Fibroblast of gingiva (primary cell): ENCODE results near the gene C18orf32.
A peak's percentile ranks its signal among the peaks of the same experiment; 100 is the strongest.
"Not testable (repeated sequence)": the region's sequence is repeated elsewhere in the genome, so short reads cannot be mapped to it uniquely, and the experiment has no call there.

Experiments
- DNase-seq: peaks from one replicate; pipeline ENCODE4 v3.0.0-alpha.2; 2011; ENCODE audit warnings: low read depth

The C18orf32 gene

DNA sequence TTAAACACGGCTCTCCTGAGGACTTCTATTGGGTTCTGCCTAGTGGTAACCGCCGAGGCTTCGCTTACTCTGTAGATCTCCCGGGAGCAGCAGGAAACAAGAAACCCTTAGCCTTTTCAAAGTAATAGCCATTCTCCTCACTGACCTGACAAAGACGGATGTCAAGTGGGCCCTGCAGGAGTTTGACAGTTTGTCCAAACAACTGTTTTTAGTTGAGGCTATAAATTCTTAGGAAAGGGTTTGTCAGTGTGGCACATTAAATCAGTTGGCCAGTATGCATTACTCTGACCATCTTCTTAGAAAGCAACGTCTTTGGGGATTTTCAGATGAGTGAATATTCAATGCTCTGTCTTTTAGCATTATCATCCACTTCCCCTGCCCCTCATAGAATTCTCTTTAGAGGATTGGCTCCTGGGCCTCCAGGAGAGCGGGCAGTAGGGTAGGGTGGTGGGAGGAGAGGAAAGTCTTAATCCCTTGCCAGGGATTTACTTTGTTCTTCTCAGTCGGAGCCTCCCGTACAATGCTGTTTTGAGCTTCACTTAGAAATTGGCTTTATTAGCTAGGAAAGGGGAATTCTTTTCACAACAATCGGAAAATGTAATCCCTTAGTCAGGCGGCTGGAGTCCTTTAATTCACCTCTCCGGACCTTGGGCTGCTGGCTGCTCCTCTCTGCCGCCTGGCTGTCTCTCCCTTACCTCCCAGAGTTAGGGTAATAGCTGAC lies 13.3 kb upstream of the C18orf32 start:
- DNase-seq, result no peak

DNA sequence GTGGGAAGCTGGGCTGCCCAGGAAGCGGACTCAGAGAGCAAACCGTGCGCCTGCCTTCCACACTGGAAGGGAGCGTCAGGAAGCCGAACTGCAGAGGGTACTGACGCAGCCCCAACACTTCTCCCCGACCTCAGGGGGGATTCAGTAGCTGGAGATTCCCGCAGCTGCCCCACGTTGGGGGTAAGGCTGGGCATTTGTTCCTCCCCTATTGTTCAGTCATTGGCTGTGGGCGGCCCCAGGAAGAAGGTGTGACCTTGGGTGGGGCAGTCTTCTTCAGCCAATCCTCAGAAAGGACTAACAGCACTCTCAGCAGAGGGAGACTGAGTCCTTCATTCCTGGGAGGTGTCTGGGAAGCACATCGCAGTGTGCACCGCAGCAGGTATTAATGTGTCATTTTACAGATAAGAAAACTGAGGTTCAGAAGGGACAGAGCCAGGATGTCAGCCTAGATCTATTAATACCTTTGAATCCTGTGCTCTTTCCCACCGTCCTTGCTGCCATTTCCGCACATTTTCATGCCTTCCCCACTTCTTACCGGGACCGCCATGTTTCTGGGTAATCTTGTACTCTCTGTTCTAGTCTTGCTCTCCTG lies 12.1 kb upstream of the C18orf32 start:
- no peak for DNase-seq

DNA sequence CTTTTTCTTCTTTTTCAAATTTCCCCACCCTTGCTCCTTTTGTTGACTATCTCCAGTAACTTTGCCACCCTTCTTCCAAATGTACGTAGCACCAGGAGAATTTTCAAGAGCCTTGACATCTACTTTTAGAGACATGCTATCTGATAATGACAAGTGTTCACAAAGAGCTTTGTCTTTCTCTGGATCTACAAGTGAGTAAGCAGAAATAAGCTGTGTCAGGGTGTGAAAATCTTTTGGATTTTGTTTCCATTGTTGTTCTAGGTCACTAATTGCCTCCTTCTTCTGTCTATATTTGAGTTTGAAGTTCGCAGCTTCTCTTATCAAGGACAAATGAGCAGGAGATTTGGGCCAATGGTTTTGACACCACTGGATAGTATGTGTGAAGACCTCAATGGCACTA lies 8.4 kb upstream of the C18orf32 start:
- DNase-seq, result no peak

DNA sequence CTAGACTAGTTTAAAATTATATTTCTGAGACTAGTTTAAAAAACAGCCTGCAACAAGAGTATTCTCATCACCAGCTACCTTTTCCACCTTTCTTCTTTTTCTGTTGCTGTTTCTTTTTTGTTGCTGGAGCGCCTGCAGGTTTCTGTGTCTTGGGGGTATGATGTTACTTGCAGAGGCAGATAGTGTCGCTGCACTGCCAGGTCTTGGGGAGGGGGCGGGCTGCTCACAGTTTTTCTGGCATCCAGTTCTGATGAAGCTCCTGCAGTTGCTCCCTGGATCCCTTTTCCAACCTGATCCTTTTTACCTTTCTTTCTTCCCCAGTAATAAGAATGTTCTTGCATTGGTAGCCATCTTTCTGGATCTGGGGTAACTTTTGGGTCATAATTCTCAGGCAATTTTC lies 8.0 kb upstream of the C18orf32 start:
- no peak for DNase-seq

DNA sequence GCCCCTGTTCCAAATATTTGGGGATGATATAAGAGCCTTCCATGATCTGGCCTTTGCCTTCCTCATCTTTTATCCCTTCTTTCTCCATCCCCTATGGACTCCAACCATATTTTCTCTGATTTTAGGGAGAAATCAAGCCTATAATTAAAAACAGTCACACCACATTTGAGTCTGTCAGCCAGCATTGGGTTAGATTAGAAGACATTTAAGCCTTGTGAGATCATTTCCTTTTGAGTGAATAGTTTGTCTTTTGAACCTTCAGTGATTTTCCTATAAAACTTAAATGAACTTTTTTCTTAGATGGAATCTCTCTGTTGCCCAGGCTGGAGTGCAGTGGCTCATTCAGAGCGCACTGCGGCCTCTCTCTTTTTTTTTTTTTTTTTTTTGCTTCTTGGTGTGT lies 7.6 kb upstream of the C18orf32 start:
- no peak for DNase-seq

DNA sequence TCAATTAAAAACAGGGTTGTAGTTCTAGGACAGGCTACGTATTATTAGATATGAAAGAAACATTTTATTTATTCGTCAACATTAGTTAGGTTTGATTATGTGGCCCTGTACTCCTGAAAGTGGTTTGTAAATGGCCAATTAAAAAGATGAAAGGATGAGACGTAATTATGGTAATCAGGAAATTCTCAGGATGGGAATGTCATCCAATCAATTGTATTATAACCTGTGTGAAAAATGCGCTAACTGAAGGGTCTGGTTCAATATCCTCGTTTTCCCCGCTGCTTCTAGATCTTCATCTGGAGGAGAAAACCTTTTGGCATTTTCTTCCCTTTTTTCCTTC lies 5.6 kb upstream of the C18orf32 start:
- DNase-seq, result no peak

DNA sequence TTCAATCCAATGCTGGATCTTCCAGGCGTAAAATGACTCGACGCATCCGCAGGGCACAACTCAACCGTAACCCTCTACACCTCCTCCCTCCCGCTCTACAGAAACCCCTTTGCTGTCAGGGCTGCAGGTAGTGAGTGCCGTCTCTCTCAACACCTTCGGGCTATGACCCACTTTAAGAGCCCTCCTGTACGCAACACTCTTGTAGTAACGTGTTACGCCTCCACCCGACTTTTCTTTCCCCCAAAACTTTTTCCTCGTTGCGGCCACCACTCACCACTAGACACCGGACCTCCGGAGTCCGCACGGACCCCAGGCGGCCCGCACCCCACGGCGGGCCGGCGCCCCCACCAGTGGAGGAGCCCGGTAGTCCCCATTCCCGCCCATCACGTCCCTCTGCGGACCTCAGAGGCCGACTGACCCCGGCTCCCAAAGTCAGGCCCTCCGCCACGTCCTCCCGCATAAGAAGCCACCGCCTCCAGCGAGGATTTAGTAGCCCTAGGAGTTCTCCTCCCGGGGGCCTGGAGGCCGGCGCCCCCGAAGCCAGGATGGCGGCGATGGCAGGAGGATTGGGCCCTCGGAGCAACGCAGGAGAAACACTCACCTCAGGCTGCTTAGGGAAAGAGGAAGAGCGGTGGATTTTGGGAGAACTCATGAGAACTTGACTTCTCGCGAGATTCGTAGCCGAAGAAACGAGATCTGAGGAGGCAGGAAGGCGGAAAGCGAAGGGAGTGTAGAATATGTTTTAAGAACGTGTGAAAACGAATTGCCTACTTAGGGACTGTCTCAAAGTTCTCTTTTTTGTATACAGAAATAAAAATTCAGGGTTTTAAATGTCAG lies 5.0 kb upstream of the C18orf32 start, which contains the start of gene RPL17:
RPL17 (minus strand) TSS at position 609 of the 837 bp plus-strand sequence.
- DNase-seq, result peak; percentile 99

DNA sequence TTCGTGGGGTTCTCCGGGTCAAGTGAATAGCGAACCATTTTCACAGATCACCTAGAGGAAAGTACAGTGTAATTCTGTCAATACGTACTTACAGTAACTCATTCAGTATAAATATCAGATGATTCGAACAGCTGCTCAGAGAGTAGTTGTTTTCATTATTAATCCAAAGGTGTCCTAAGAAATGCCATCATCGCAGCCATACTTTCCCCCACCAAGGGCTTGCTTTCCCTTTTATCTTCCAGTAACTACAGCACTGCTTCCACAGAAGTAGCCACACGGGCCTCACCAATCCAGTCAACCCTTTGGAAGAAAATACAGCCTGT lies 4.5 kb upstream of the C18orf32 start:
- no peak for DNase-seq

DNA sequence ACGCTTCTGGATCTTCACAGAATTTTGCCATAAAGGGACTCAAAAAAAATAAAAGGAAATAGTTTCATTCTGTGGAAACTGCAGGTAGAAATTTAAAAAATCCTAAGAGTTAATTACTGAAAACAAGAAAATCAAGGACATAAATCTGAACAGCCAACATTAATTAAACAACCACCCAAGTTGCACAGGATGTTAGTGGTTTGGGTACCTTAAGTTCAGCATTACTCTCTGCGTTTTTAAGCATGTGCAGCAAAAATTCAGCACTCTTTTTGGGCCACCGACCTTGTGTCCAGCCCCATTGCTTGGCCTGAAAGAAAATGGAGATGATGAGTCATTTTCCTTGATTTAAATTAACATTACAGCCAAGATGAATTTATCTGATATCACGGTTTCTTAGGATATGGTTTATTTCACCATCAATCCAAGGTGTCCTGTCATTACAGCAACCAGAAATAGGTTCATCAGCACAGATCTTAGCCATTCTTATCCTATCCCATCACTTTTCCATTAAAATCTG lies 3.3 kb upstream of the C18orf32 start:
- DNase-seq, result no peak

DNA sequence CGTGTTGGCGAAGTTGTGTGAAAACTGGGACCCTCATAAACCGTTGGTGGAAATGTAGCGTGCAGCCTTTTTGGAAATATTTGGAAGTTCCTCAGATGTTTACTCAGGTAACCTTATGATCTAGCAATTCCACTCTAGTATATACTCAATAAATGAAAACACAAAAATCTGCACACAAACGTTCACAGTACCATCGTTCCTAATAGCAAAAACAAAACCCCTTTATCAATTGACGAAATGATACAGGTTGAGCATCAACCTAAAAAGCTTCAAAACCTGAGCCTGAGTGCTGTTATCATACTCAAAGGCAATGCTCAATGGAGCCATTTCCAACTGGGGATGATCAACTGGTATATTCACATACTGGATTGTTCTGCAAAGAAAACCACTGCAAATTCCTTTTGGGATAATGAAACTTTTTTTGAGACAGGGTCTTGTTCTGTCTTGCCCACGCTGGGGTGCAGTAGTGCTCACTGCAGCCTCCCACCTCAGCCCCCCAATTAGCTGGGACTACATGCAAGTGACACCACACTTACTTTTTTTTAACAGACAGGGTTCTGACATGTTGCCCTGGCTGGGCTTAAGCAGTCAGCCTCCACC lies 777 bp upstream of the C18orf32 start:
- DNase-seq, result no peak

DNA sequence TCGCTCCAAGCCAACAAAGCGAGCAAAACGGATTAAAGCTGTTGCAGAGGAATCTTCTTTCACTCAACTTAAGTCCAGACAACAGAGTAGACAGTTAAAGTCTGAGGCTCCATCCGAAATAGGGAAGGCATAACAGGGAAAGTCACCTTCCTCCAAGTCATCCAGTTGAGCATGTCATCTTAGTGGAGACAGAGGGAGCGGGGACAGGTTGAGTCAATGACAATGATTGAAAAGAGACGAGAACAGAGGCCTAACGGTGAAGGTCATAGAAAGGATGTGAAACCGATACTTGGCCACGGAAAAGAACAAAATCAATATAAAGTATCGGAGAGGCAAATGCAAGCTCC lies 455 bp downstream of the C18orf32 start:
- DNase-seq, result no peak

DNA sequence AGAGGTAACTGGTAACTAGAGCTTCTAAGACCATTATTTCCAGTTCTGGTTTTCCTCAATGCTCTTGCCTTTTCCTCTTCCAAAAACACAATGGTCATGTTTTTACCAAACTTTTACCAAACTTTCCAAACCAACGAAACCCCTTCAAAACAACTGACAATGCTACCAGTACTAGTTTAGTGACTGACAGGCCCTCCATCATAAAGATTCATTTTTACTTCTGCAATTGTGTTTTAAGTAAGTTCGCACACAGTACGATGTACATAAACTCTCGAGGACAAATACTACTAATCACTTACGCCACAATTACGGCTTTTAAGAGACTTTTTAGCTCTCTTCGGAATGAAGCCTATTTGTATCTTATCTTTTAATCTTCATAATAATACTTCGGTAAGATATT lies 900 bp downstream of the C18orf32 start:
- no peak for DNase-seq

DNA sequence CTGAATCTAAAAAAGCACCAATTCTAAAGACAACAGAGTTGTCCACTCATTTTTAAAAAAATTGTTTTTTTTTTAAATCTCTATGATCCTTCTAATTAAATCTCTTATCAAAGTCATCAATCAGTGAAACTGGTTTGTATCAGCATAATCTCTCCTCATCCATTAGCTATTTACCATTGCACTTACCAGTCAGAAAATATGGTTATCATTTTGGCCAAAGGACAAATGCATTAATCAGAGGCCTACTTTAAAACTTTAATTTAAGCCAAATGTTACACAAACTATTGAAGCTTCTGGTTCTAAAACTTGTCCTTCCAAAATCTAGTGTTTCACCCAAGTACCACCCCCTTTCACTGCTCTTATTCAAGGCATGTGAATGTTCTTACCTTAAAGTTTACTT lies 3.8 kb downstream of the C18orf32 start:
- DNase-seq, result no peak

DNA sequence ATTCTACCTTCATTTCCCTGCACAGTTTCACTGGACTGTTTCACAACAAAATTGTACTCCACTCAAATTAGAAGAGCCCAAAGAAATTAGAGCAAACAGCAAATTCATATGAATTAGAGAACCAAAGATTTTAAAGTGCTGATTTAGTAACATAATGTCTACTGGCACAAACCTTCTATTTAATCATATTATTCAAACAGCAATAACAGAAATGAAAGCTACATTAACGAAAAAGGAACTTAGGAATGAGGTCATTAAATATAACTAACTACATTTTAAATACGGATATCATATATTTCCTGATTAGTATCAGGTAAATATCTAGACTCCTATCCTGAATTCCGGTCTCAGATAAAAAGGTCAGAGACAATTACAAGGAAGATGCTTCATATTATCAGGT lies 5.1 kb downstream of the C18orf32 start:
- DNase-seq, result no peak

DNA sequence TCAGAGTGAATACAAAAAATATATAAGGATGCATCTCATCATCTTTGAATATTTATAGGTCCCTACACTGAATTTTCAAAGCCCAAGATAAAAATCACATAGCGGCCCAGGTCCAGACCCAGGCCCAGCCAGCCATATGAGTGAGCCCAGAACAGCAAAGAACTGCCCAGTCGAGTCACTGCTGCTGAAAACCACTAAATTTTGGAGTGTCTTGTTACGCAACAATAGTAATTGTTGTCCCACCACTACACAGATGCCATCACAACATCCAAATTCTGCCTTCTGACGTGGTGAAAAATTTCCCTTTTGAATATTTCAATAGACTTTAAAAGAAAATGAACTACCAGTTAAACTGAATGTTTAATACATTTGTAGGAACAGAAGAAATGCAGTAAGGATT lies 5.7 kb downstream of the C18orf32 start:
- no peak for DNase-seq

DNA sequence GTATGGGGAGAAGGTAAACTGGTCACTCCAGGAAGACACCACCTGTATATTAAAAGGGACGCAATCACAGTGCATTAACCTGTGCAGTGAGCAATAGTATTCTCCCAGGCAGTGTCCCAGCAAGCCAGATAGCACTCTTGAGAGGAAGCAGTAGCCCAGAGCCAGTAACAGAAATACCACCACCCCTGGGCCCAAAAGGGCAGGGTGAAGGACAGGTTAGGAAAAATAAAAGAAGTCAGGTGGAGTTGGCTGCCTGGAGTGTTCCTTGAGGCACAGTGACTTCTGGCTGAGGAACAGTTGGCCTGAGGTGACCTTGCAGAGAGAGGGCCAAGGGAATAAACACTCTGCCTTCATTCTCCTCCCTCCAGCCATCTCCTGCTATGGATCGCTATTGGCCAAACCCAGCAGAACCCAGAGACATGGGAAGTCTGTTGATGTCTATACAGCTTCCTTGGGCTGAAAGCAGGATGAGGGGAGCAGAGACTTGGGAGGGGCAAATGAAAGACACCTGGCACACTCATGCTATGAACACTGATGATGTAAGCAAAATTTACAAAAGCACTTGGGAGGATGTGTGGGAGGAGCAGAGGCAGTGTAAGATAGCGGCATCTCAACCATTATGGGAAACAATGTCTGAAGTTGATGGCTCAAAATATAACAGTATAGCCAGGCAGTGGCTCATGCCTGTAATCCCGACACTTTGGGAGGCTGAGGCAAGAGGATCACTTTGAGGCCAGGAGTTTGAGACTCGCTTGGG lies 7.5 kb downstream of the C18orf32 start:
- no peak for DNase-seq

DNA sequence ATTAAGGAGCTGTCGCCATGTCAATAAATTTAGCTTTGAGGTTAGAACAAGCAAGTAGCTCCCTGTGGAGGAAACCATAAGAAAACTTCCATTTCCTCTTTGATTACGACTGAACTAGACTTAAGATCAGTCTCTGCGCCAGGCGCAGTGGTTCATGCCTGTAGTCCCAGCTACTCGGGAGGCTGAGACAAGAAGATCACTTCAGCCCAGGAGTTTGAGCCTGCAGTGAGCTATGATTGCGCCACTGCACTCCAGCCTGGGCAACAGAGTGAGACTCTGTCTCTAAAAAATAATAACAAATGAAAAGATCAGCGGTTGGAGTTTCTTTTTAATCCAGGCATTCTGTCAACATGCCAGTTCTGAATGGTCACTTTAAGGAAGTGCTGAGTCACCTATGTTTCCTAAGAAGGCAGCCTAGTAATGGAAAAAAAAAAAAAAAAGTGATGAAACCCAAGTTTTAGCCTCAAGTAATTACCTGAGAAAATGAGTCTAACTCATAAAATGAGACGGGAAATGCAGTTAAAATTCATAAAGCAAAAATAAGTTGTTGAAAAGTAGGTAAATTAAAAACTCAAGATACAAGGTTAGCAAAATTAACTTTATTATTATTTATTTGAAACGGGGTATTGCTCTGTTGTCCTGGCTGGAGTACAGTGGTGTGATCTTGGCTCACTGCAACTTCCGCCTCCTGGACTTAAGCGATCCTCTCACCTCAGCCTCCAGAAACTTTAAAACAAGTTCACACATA lies 10.2 kb downstream of the C18orf32 start:
- peak; percentile 79 for DNase-seq

DNA sequence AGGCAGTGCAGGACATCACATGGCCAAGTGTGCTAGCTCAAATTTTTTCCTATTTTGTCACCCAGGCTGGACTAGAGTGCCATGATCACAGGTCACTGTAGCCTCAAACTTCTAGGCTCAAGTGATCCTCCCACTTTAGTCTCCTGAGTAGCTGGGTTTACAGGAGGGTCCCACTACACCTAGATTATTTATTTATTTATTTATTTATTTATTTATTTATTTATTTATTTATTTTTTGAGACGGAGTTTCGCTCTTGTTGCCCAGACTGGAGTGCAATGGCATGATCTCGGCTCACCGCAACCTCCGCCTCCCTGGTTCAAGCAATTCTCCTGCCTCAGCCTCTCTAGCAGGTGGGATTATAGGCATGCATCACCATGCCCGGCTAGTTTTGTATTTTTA lies 12.1 kb downstream of the C18orf32 start:
- DNase-seq, result not testable (repeated sequence)

DNA sequence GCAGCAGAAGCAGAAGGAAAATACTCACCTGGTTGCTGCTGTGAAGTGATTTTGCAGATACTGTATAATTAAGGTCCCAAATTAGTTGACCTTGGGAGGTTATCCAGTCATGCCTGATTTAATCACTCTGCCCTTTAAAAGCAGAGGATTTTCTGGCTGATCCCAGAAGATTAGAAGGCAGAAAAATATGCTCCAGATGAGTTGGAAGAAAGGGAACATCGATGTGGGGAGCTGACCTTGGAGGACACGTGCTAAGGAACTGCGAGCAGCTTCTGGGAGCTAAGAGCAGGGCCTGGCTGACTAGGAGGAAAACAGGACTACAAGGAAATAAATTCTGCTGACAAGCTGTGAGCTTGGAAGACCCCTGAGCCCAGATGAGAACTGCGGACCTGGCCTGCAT lies 13.3 kb downstream of the C18orf32 start:
- DNase-seq, result no peak

DNA sequence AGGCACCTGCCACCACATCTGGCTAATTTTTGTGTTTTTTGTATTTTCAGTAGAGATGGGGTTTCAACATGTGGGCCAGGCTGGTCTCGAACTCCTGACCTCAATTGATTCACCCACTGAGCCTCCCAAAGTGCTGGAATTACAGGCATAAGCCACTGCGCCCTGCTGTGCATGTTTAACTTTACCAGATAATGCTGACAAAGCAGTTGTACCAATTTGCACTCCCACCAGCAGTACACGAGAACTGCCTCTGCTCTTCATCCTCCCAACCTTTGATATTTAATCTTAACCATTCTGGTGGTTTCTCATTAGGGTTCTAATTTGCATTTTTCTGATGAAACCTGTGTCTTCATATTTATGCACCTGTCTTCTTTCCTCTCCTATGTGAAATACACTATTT lies 14.6 kb downstream of the C18orf32 start:
- no peak for DNase-seq

DNA sequence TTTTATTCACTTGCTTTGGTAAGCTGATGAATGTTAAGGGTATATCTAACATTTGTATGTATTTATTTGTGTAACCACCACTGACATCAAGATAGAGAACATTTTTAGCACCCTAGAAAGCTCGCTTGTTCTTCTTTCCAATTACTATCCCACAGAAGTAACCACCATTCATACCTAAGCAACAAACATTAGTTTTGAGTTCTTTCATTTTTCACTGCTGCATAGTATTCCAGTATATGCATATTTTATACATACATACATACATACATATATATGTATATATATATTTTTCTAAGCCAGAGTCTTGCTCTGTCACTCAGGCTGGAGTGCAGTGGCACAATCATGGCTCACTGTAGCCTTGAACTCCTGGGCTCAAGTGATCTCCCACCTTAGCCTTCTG lies 15.5 kb downstream of the C18orf32 start:
- no peak for DNase-seq
